ENCODE data around the gene CCL1. TPM values are rescaled to one million over a fixed set of nuclear protein-coding genes. Genes with fewer than 3 reads are reported as not detected.

The CCL1 gene
- total and polyA plus RNA-seq, 4 donors = not detected

- no peak for DNase-seq (ENCODE audit: low spot score)
- no peaks in the 10 kb centered on the region for H3K9me3 ChIP-seq (ENCODE audit: control insufficient read depth in 4 of 4, low read length in 3 of 4)
- H3K9ac ChIP-seq (ENCODE audit: low read depth in 1 of 2, low read length in 2 of 2) = no peak overlapping the region
- no peaks in the 10 kb centered on the region for H3K36me3 ChIP-seq (ENCODE audit: control insufficient read depth in 4 of 4, insufficient read depth in 3 of 4, low read depth in 1 of 4, low read length in 3 of 4)
- peaks cover 0 to 3% (median 0%) of the 10 kb centered on the region in 4 donors for H3K27me3 ChIP-seq (ENCODE audit: control insufficient read depth in 4 of 4, insufficient read depth in 4 of 4, low read length in 3 of 4)
- TF ChIP-seq FOXA1 (IDR thresholded peaks at IDR 0.05) = no peak
- TF ChIP-seq NR2F2 (IDR thresholded peaks at IDR 0.05) = no peak
- TF ChIP-seq SP1 (IDR thresholded peaks at IDR 0.05) = no peak
- no peak for TF ChIP-seq HNF4G (IDR thresholded peaks at IDR 0.05)
- TF ChIP-seq HNF4A (conservative IDR thresholded peaks at IDR 0.05) = no peak
- no peak for TF ChIP-seq TAF1 (conservative IDR thresholded peaks at IDR 0.05)
- no peak for TF ChIP-seq MAX (IDR thresholded peaks at IDR 0.05)
- TF ChIP-seq ATF3 (IDR thresholded peaks at IDR 0.05) = no peak
- WGBS = 83% methylated on average over 1 of the region's 1 CpG
- H3K4me1 ChIP-seq (ENCODE audit: control insufficient read depth in 4 of 4, insufficient read depth in 4 of 4, low read length in 3 of 4) = no peaks in the 10 kb centered on the region
- no peak overlapping the region for H3K27ac ChIP-seq (ENCODE audit: low read depth in 1 of 2, low read length in 2 of 2)
- H3K4me3 ChIP-seq (ENCODE audit: low read depth in 1 of 3, low read length in 3 of 3) = no peak overlapping the region
These were observed 21.2 kb upstream of the CCL1 start for GRCh38 chr17:34384271-34384670.

GRCh38 chr17:34383216-34383615, 20.2 kb upstream of the CCL1 start:
- H3K4me1 ChIP-seq (ENCODE audit: control insufficient read depth in 4 of 4, insufficient read depth in 4 of 4, low read length in 3 of 4) = peaks cover 0 to 3% (median 1%) of the 10 kb centered on the region in 4 donors
- peaks cover 0 to 3% (median 0%) of the 10 kb centered on the region in 4 donors for H3K27me3 ChIP-seq (ENCODE audit: control insufficient read depth in 4 of 4, insufficient read depth in 4 of 4, low read length in 3 of 4)
- H3K27ac ChIP-seq (ENCODE audit: low read depth in 1 of 2, low read length in 2 of 2) = no peak overlapping the region
- no peak overlapping the region for H3K9ac ChIP-seq (ENCODE audit: low read depth in 1 of 2, low read length in 2 of 2)
- no peaks in the 10 kb centered on the region for H3K36me3 ChIP-seq (ENCODE audit: control insufficient read depth in 4 of 4, insufficient read depth in 3 of 4, low read depth in 1 of 4, low read length in 3 of 4)
- TF ChIP-seq TAF1 (conservative IDR thresholded peaks at IDR 0.05) = no peak
- TF ChIP-seq GABPA (IDR thresholded peaks at IDR 0.05 in 1 of 2, conservative IDR thresholded peaks at IDR 0.05 in 1 of 2) = no peak
- no peak for TF ChIP-seq SP1 (IDR thresholded peaks at IDR 0.05)
- no peak for TF ChIP-seq ATF3 (IDR thresholded peaks at IDR 0.05)
- no peak for TF ChIP-seq FOXA1 (IDR thresholded peaks at IDR 0.05)
- no peak for TF ChIP-seq RAD21 (IDR thresholded peaks at IDR 0.05)
- no peak for TF ChIP-seq HNF4A (conservative IDR thresholded peaks at IDR 0.05)
- H3K9me3 ChIP-seq (ENCODE audit: control insufficient read depth in 4 of 4, low read length in 3 of 4) = no peaks in the 10 kb centered on the region
- 78% methylated on average over 3 of the region's 3 CpGs for WGBS
- DNase-seq (ENCODE audit: low spot score) = no peak
- no peak overlapping the region for H3K4me3 ChIP-seq (ENCODE audit: low read depth in 1 of 3, low read length in 3 of 3)

GRCh38 chr17:34382621-34383124, 19.6 kb upstream of the CCL1 start:
- TF ChIP-seq FOXA1 (IDR thresholded peaks at IDR 0.05) (no peak), CTCF (IDR thresholded peaks at IDR 0.05; ENCODE audit: low read depth, low read length, missing input control) (no peak), REST (IDR thresholded peaks at IDR 0.05) (no peak), EGR1 (IDR thresholded peaks at IDR 0.05; ENCODE audit: low read depth in 2 of 2) (no peak), HNF4A (conservative IDR thresholded peaks at IDR 0.05) (no peak), TAF1 (conservative IDR thresholded peaks at IDR 0.05) (no peak), MAX (IDR thresholded peaks at IDR 0.05) (no peak), RXRA (IDR thresholded peaks at IDR 0.05) (no peak), JUND (IDR thresholded peaks at IDR 0.05) (no peak), GABPA (IDR thresholded peaks at IDR 0.05 in 1 of 2, conservative IDR thresholded peaks at IDR 0.05 in 1 of 2) (no peak), SP1 (IDR thresholded peaks at IDR 0.05) (no peak), RAD21 (IDR thresholded peaks at IDR 0.05) (no peak), YY1 (IDR thresholded peaks at IDR 0.05) (no peak), NR2F2 (IDR thresholded peaks at IDR 0.05) (no peak), ZBTB33 (IDR thresholded peaks at IDR 0.05) (no peak), HNF4G (IDR thresholded peaks at IDR 0.05) (no peak), FOXA2 (IDR thresholded peaks at IDR 0.05) (no peak)
- Histone ChIP-seq H3K27ac (ENCODE audit: low read depth in 1 of 2, low read length in 2 of 2) (no peak overlapping the region), H3K36me3 (ENCODE audit: control insufficient read depth in 4 of 4, insufficient read depth in 3 of 4, low read depth in 1 of 4, low read length in 3 of 4) (no peaks in the 10 kb centered on the region), H3K9ac (ENCODE audit: low read depth in 1 of 2, low read length in 2 of 2) (no peak overlapping the region), H3K4me3 (ENCODE audit: low read depth in 1 of 3, low read length in 3 of 3) (no peak overlapping the region), H3K4me1 (ENCODE audit: control insufficient read depth in 4 of 4, insufficient read depth in 4 of 4, low read length in 3 of 4) (peaks cover 0 to 3% (median 1%) of the 10 kb centered on the region in 4 donors), H3K9me3 (ENCODE audit: control insufficient read depth in 4 of 4, low read length in 3 of 4) (no peaks in the 10 kb centered on the region), H3K27me3 (ENCODE audit: control insufficient read depth in 4 of 4, insufficient read depth in 4 of 4, low read length in 3 of 4) (peaks cover 0 to 3% (median 0%) of the 10 kb centered on the region in 4 donors)
- no peak for DNase-seq (ENCODE audit: low spot score)
- WGBS = 46% methylated on average over 7 of the region's 7 CpGs
